ENCODE data around the gene ITGB2.

DNA sequence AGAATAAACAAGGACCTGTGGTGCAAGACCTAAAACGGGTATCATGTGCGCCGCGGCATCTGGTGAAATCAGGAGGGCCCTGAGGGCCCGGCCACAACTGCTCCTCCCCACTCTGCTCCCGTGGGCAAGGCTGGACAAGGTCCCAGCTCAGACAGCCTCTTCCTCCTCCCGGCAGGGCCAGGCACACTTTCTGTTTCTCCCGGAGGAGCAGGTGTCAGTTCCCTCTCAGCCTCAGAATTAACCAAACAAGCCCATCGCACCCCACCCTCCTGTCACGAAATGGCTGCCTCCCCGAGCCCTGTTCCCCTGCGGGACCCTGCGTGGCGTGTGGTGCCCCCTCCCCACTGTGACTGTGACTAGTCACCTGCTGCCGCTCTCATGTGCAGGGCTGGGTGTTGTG, 62.4 kb downstream of the ITGB2 start:
- TF ChIP-seq CTCF (IDR thresholded peaks at IDR 0.05): no peak
- no peak for TF ChIP-seq EP300 (IDR thresholded peaks at IDR 0.05)
